SK-N-MC (cell line): Measurements from ENCODE around the gene DIAPH3.

Experiments
- EZH2 ChIP-seq: fragments of 200-600 bp; sonication (generic); IDR thresholded peaks from one replicate; pipeline ENCODE4 v1.6.1; 2017; ENCODE audit warnings: antibody characterized with exemption
- FOXP2 ChIP-seq: optimal IDR thresholded peaks from 2 replicates; pipeline ENCODE3; 2011; ENCODE audit warnings: mild to moderate bottlenecking, moderate library complexity; ENCODE audit not compliant: insufficient read depth; ENCODE audit errors: extremely low read length, control extremely low read depth
- POLR2AphosphoS5 ChIP-seq: IDR thresholded peaks from 2 replicates; pipeline ENCODE4 v1.6.1; 2012; ENCODE audit warnings: mild to moderate bottlenecking, low read depth, low read length, borderline replicate concordance

DNA sequence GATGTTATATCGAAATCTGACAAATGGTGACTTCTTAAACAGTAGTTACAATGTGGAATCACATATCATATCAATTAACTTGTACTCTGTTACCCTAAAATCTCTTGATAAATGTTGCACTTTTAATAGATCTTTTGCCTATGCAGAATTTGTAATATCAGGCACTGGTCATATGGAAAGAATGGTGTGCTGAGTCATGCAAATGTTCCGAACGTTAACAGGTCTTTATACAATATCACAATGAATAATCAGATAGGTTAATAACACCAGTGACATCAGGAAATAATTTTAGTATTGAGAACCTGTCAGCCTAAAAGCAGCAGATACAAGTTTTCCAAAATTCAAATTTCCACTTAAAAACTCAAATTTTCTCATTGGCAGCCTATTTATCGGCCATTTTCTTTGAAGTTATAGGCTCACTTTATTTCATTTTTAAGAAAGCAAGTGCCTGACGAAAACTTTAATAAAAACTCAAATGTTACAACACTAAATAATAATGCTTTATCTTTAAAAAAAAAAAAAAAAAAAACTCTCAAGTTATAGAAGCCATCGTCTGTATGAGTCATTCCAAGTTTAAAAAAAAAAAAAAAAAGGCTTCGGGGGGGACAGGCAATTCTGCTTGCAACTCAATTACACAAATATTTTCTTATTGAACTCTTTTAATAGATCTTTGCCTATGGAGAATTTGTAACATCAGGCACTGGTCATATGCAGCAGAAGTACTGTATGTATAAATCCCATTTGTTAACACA, 180.9 kb downstream of the DIAPH3 start:
- TF ChIP-seq EZH2 (no peak), POLR2AphosphoS5 (no peak), FOXP2 (no peak)
